ENCODE results near the gene POLG. TPM values are rescaled to one million over a fixed set of nuclear protein-coding genes. Genes with fewer than 3 reads are reported as not detected.

The POLG gene
- total RNA-seq, 1 experiment from 2014 or later, result 41.3 TPM

- no peak for DNase-seq (ENCODE audit: low read depth)
Measured at GRCh38 chr15:89370120-89370977, 35.7 kb upstream of the POLG start.

GRCh38 chr15:89369341-89369947, 34.8 kb upstream of the POLG start:
- no peak for DNase-seq (ENCODE audit: low read depth)

GRCh38 chr15:89368566-89369223, 34.1 kb upstream of the POLG start:
- DNase-seq (ENCODE audit: low read depth), result no peak

- DNase-seq (ENCODE audit: low read depth), result no peak
Measured at GRCh38 chr15:89367485-89368451, 33.1 kb upstream of the POLG start.

- no peak for DNase-seq (ENCODE audit: low read depth)
Measured at GRCh38 chr15:89366656-89367393, 32.2 kb upstream of the POLG start.

GRCh38 chr15:89365462-89366065, 30.9 kb upstream of the POLG start:
- DNase-seq (ENCODE audit: low read depth), result no peak

- DNase-seq (ENCODE audit: low read depth), result no peak
Measured at GRCh38 chr15:89364741-89365450, 30.3 kb upstream of the POLG start.

- DNase-seq (ENCODE audit: low read depth), result no peak
Measured at GRCh38 chr15:89364341-89364740, 29.7 kb upstream of the POLG start.

GRCh38 chr15:89363770-89364169, 29.1 kb upstream of the POLG start:
- DNase-seq (ENCODE audit: low read depth), result no peak

- DNase-seq (ENCODE audit: low read depth), result no peak
Measured at GRCh38 chr15:89363133-89363532, 28.5 kb upstream of the POLG start.

GRCh38 chr15:89362203-89363101, 27.8 kb upstream of the POLG start:
- no peak for DNase-seq (ENCODE audit: low read depth)

GRCh38 chr15:89361451-89362202, 27.0 kb upstream of the POLG start:
- DNase-seq (ENCODE audit: low read depth), result peak; percentile 57

GRCh38 chr15:89360294-89360971, 25.8 kb upstream of the POLG start:
- DNase-seq (ENCODE audit: low read depth), result no peak

GRCh38 chr15:89359471-89360293, 25.1 kb upstream of the POLG start:
- no peak for DNase-seq (ENCODE audit: low read depth)

GRCh38 chr15:89358755-89359439, 24.3 kb upstream of the POLG start:
- peak; percentile 57 for DNase-seq (ENCODE audit: low read depth)

- no peak for DNase-seq (ENCODE audit: low read depth)
Measured at GRCh38 chr15:89358435-89358754, 23.8 kb upstream of the POLG start.

Measured in M059J (cell line).